ENCODE measurements around the gene SLC17A5. TPM values are rescaled to one million over a fixed set of nuclear protein-coding genes. Genes with fewer than 3 reads are reported as not detected.

SLC17A5 gene
- total and polyA plus RNA-seq, 2 donors (not counting 1 experiment from before 2014, with no cell fraction given): 2.1 to 8.0 TPM

GRCh38 chr6:73702444-73702843 lies 48.7 kb upstream of the SLC17A5 start:
- peaks cover 34% of the 10 kb centered on the region for H3K27me3 Mint-ChIP-seq
- intact Hi-C loops (cut with micrococcal nuclease): no loop called here
- POLR2A ChIA-PET: no interaction called here
- Histone ChIP-seq H2AFZ (ENCODE audit: insufficient read depth, low read depth, low read length, poor library complexity, severe bottlenecking) (no peak overlapping the region), H3K27ac (ENCODE audit: low read length in 2 of 2) (no peak overlapping the region), H3K79me2 (ENCODE audit: control insufficient read depth, insufficient read depth, low read length) (no peaks in the 10 kb centered on the region), H3K36me3 (replicated peaks in 1 of 2; ENCODE audit: control extremely low read depth in 1 of 2, control insufficient read depth in 1 of 2, extremely low read depth in 1 of 2, insufficient read depth in 2 of 2, low read length in 1 of 2) (no peaks in the 10 kb centered on the region), H3K4me2 (replicated peaks; ENCODE audit: low read depth, low read length, poor library complexity, severe bottlenecking) (no peak overlapping the region), H3K4me3 (ENCODE audit: control extremely low read depth in 1 of 5, extremely low read depth in 1 of 5, insufficient read depth in 1 of 5, low read depth in 2 of 5, low read length in 4 of 5) (no peak overlapping the region), H4K20me1 (ENCODE audit: control insufficient read depth, insufficient read depth, low read length, poor library complexity, severe bottlenecking) (no peaks in the 10 kb centered on the region), H3K9me3 (ENCODE audit: control extremely low read depth in 1 of 3, control insufficient read depth in 2 of 3, insufficient read depth in 1 of 3, low read length in 2 of 3) (no peaks in the 10 kb centered on the region), H3K27me3 (replicated peaks in 1 of 4; ENCODE audit: control extremely low read depth in 1 of 4, control insufficient read depth in 3 of 4, insufficient read depth in 4 of 4, low read length in 3 of 4) (peaks cover 0 to 4% (median 0%) of the 10 kb centered on the region in 4 experiments), H3K9ac (ENCODE audit: low read length) (no peak overlapping the region), H3K4me1 (ENCODE audit: control insufficient read depth in 2 of 2, insufficient read depth in 2 of 2, low read length in 2 of 2) (no peaks in the 10 kb centered on the region)
- H3K4me1 Mint-ChIP-seq: no peaks in the 10 kb centered on the region
- 100% methylated on average over 1 of the region's 2 CpGs for WGBS (ENCODE audit: insufficient coverage)
- no peak for DNase-seq
- H3K9me3 Mint-ChIP-seq (ENCODE audit: insufficient read depth): no peaks in the 10 kb centered on the region
- no peak overlapping the region for H3K27ac Mint-ChIP-seq
- TF ChIP-seq CTCF (IDR thresholded peaks at IDR 0.05) (no peak), EZH2 (IDR thresholded peaks at IDR 0.05; ENCODE audit: borderline replicate concordance, insufficient read depth, low read depth, low read length, poor library complexity, severe bottlenecking) (no peak)
- CTCF ChIA-PET: no interaction called here
- no peak overlapping the region for H3K4me3 Mint-ChIP-seq
- no peak for ATAC-seq (ENCODE audit: low read depth)

GRCh38 chr6:73699676-73700459 lies 46.1 kb upstream of the SLC17A5 start:
- H3K4me3 Mint-ChIP-seq: no peak overlapping the region

More at GRCh38 chr6:73699676-73700459, 46.1 kb upstream of the SLC17A5 start:
- Mint-ChIP-seq H3K27me3 (peaks cover 57% of the 10 kb centered on the region), H3K27ac (no peak overlapping the region), H3K9me3 (ENCODE audit: insufficient read depth) (no peaks in the 10 kb centered on the region), H3K4me1 (peaks cover 19% of the 10 kb centered on the region)
- ChIA-PET POLR2A (no interaction called here), CTCF (interaction anchor here (0.7 kb wide), 1 partner anchor 30 kb away, joined by 3 read pairs; no protein-coding TSS in a partner anchor)
- ATAC-seq (ENCODE audit: low read depth) (no peak), DNase-seq (no peak)
- Histone ChIP-seq H3K27ac (ENCODE audit: low read length in 2 of 2) (no peak overlapping the region), H3K9ac (ENCODE audit: low read length) (no peak overlapping the region), H3K36me3 (replicated peaks in 1 of 2; ENCODE audit: control extremely low read depth in 1 of 2, control insufficient read depth in 1 of 2, extremely low read depth in 1 of 2, insufficient read depth in 2 of 2, low read length in 1 of 2) (no peaks in the 10 kb centered on the region), H3K79me2 (ENCODE audit: control insufficient read depth, insufficient read depth, low read length) (no peaks in the 10 kb centered on the region), H3K9me3 (ENCODE audit: control extremely low read depth in 1 of 3, control insufficient read depth in 2 of 3, insufficient read depth in 1 of 3, low read length in 2 of 3) (no peaks in the 10 kb centered on the region), H3K4me1 (ENCODE audit: control insufficient read depth in 2 of 2, insufficient read depth in 2 of 2, low read length in 2 of 2) (peaks cover 13 to 14% of the 10 kb centered on the region in 2 donors), H3K27me3 (replicated peaks in 1 of 4; ENCODE audit: control extremely low read depth in 1 of 4, control insufficient read depth in 3 of 4, insufficient read depth in 4 of 4, low read length in 3 of 4) (peaks cover 0 to 11% (median 8%) of the 10 kb centered on the region in 4 experiments), H2AFZ (ENCODE audit: insufficient read depth, low read depth, low read length, poor library complexity, severe bottlenecking) (no peak overlapping the region), H3K4me2 (replicated peaks; ENCODE audit: low read depth, low read length, poor library complexity, severe bottlenecking) (no peak overlapping the region), H3K4me3 (ENCODE audit: control extremely low read depth in 1 of 5, extremely low read depth in 1 of 5, insufficient read depth in 1 of 5, low read depth in 2 of 5, low read length in 4 of 5) (no peak overlapping the region), H4K20me1 (ENCODE audit: control insufficient read depth, insufficient read depth, low read length, poor library complexity, severe bottlenecking) (no peaks in the 10 kb centered on the region)
- 55% methylated on average over 2 of the region's 4 CpGs for WGBS (ENCODE audit: insufficient coverage)
- intact Hi-C loops (cut with micrococcal nuclease): no loop called here
- TF ChIP-seq EZH2 (IDR thresholded peaks at IDR 0.05; ENCODE audit: borderline replicate concordance, insufficient read depth, low read depth, low read length, poor library complexity, severe bottlenecking) (no peak), CTCF (IDR thresholded peaks at IDR 0.05) (no peak)
